Smooth muscle cell (in vitro differentiated cells): ENCODE results near the gene UPF2. TPM values are rescaled to one million over a fixed set of nuclear protein-coding genes. Genes with fewer than 3 reads are reported as not detected.

ENCODE experiments used
- DNase-seq: peaks from one replicate; lab custom pipeline; 2025; ENCODE audit not compliant: unreplicated experiment; lab: John Stamatoyannopoulos, UW
- H2AFZ ChIP-seq: fragments of 200-600 bp; sonication (generic); 2 replicates; pipeline ENCODE4 v1.6.0; 2016; ENCODE audit warnings: antibody characterized with exemption, low read depth, mild to moderate bottlenecking
- H3F3A ChIP-seq: fragments of 200-600 bp; sonication (generic); 2 replicates; pipeline ENCODE4 v1.6.0; 2017; ENCODE audit warnings: antibody characterized with exemption, low read depth
- H3K27ac ChIP-seq: fragments of 200-600 bp; sonication (generic); 2 replicates; pipeline ENCODE4 v1.5.1; 2016; ENCODE audit warnings: low read depth, mild to moderate bottlenecking
- H3K27me3 ChIP-seq: fragments of 200-600 bp; sonication (generic); 2 replicates; pipeline ENCODE4 v1.6.1; 2016; ENCODE audit warnings: low read depth, mild to moderate bottlenecking
- H3K36me3 ChIP-seq: fragments of 200-600 bp; sonication (generic); 2 replicates; pipeline ENCODE4 v1.5.1; 2016; ENCODE audit warnings: low read depth
- H3K4me1 ChIP-seq: fragments of 200-600 bp; sonication (generic); 2 replicates; pipeline ENCODE4 v1.5.1; 2016; ENCODE audit warnings: low read depth
- H3K4me2 ChIP-seq: fragments of 200-600 bp; sonication (generic); 2 replicates; pipeline ENCODE4 v1.6.0; 2016; ENCODE audit warnings: mild to moderate bottlenecking
- H3K4me3 ChIP-seq: fragments of 200-600 bp; sonication (generic); 2 replicates; pipeline ENCODE4 v1.5.1; 2016; ENCODE audit warnings: mild to moderate bottlenecking
- H3K79me2 ChIP-seq: fragments of 200-600 bp; sonication (generic); 2 replicates; pipeline ENCODE4 v1.6.0; 2016; ENCODE audit warnings: low read depth, mild to moderate bottlenecking
- H3K9ac ChIP-seq: fragments of 200-600 bp; sonication (generic); 2 replicates; pipeline ENCODE4 v1.6.0; 2016; ENCODE audit warnings: low read depth
- H3K9me3 ChIP-seq: fragments of 200-600 bp; sonication (generic); replicated peaks from 2 replicates; pipeline ENCODE4 v1.5.1; 2016; ENCODE audit warnings: low read depth
- H4K20me1 ChIP-seq: fragments of 200-600 bp; sonication (generic); 2 replicates; pipeline ENCODE4 v1.6.0; 2016; ENCODE audit warnings: low read depth
- CTCF ChIP-seq: fragments of 200-600 bp; sonication (generic); IDR thresholded peaks from 2 replicates; pipeline ENCODE4 v1.5.1; 2017; ENCODE audit warnings: borderline replicate concordance, mild to moderate bottlenecking, antibody characterized with exemption; ENCODE audit not compliant: insufficient read depth, poor library complexity, severe bottlenecking
- WGBS: methylation state at CpG from one replicate; pipeline ENCODE4 v1.1.7; 2016; ENCODE audit warnings: low lambda C conversion rate; 5-methylcytosine and 5-hydroxymethylcytosine counted together
- polyA plus RNA-seq: library from polyadenylated mRNA; unstranded; fragments of >200 nt; fragmentation: Nextera tagmentation; extraction: Ambion mirVana; gene quantifications from 2 replicates; pipeline ENCODE4 v1.2.1, GENCODE V29; 2016
- total RNA-seq: library from RNA; depleted of rRNA; stranded (reverse); fragments of >200 nt; gene quantifications from 2 replicates; pipeline ENCODE4 v1.2.3, GENCODE V29; 2014

The UPF2 gene
- total and polyA plus RNA-seq, 2 experiments from 2014 or later: 9.1 to 13.4 TPM

GRCh38 chr10:11927746-11928145 is 114.9 kb downstream of the UPF2 start:
- H2AFZ ChIP-seq: no peak overlapping the region
- DNase-seq: no peak
- H3K9me3 ChIP-seq: no peaks in the 10 kb centered on the region
- peaks cover 10% of the 10 kb centered on the region for H3F3A ChIP-seq
- H3K4me3 ChIP-seq: no peak overlapping the region
- no peak overlapping the region for H3K4me2 ChIP-seq
- 94% methylated on average over 3 of the region's 3 CpGs for WGBS
- no peak for TF ChIP-seq CTCF
- H4K20me1 ChIP-seq: no peaks in the 10 kb centered on the region
- H3K4me1 ChIP-seq: no peaks in the 10 kb centered on the region
- H3K36me3 ChIP-seq: no peaks in the 10 kb centered on the region
- H3K27me3 ChIP-seq: no peaks in the 10 kb centered on the region
- no peak overlapping the region for H3K9ac ChIP-seq
- no peaks in the 10 kb centered on the region for H3K79me2 ChIP-seq
- no peak overlapping the region for H3K27ac ChIP-seq

GRCh38 chr10:11921800-11922392 is 120.7 kb downstream of the UPF2 start:
- H3K4me3 ChIP-seq: no peak overlapping the region
- no peaks in the 10 kb centered on the region for H3K79me2 ChIP-seq
- H3K36me3 ChIP-seq: peaks cover 10% of the 10 kb centered on the region
- no peaks in the 10 kb centered on the region for H3K9me3 ChIP-seq
- no peaks in the 10 kb centered on the region for H4K20me1 ChIP-seq
- 75% methylated on average over 11 of the region's 11 CpGs for WGBS
- H3K27me3 ChIP-seq: no peaks in the 10 kb centered on the region
- H3K27ac ChIP-seq: no peak overlapping the region
- no peaks in the 10 kb centered on the region for H3F3A ChIP-seq
- no peaks in the 10 kb centered on the region for H3K4me1 ChIP-seq
- no peak overlapping the region for H2AFZ ChIP-seq
- no peak overlapping the region for H3K9ac ChIP-seq
- TF ChIP-seq CTCF: no peak
- no peak overlapping the region for H3K4me2 ChIP-seq
- no peak for DNase-seq

GRCh38 chr10:11919271-11919670 is 123.3 kb downstream of the UPF2 start:
- Histone ChIP-seq H3K27me3 (no peaks in the 10 kb centered on the region), H3K9me3 (no peaks in the 10 kb centered on the region), H3K4me1 (no peaks in the 10 kb centered on the region), H3F3A (no peaks in the 10 kb centered on the region), H3K36me3 (peaks cover 10% of the 10 kb centered on the region), H3K27ac (no peak overlapping the region), H2AFZ (no peak overlapping the region), H3K9ac (no peak overlapping the region), H3K4me2 (no peak overlapping the region), H4K20me1 (no peaks in the 10 kb centered on the region), H3K79me2 (no peaks in the 10 kb centered on the region), H3K4me3 (no peak overlapping the region)
- 78% methylated on average over 7 of the region's 7 CpGs for WGBS
- no peak for DNase-seq
- no peak for TF ChIP-seq CTCF

GRCh38 chr10:11918384-11918783 is 124.2 kb downstream of the UPF2 start:
- no peaks in the 10 kb centered on the region for H3K9me3 ChIP-seq
- no peak for DNase-seq
- no peak overlapping the region for H3K4me3 ChIP-seq
- H2AFZ ChIP-seq: no peak overlapping the region
- no peak overlapping the region for H3K27ac ChIP-seq
- WGBS: 96% methylated on average over 8 of the region's 8 CpGs
- peaks cover 10% of the 10 kb centered on the region for H3K36me3 ChIP-seq
- H4K20me1 ChIP-seq: no peaks in the 10 kb centered on the region
- no peak for TF ChIP-seq CTCF
- no peak overlapping the region for H3K4me2 ChIP-seq
- no peaks in the 10 kb centered on the region for H3K79me2 ChIP-seq
- no peaks in the 10 kb centered on the region for H3K27me3 ChIP-seq
- H3K4me1 ChIP-seq: no peaks in the 10 kb centered on the region
- H3K9ac ChIP-seq: no peak overlapping the region
- H3F3A ChIP-seq: peaks cover 4% of the 10 kb centered on the region
